D721Med (cell line): ENCODE data around the gene ANGPTL8.

Experiments
- DNase-seq: peaks from one replicate; pipeline ENCODE4 v3.0.0; 2011; ENCODE audit warnings: low spot score; ENCODE audit not compliant: insufficient read length
- FAIRE-seq: peaks from 2 replicates; lab custom pipeline; 2011; peaks lifted over from hg19 to GRCh38; lab: Jason Lieb, UNC
- CTCF ChIP-seq: IDR thresholded peaks from 2 replicates; pipeline ENCODE4 v1.5.1; 2012; ENCODE audit warnings: mild to moderate bottlenecking, control low read depth; ENCODE audit not compliant: insufficient read depth; ENCODE audit errors: missing control alignments

The ANGPTL8 gene

GRCh38 chr19:11199517-11199916 is 39.9 kb upstream of the ANGPTL8 start:
- TF ChIP-seq CTCF = no peak
- DNase-seq (no peak), FAIRE-seq (no peak)

GRCh38 chr19:11200015-11200574 is 39.3 kb upstream of the ANGPTL8 start:
- DNase-seq (no peak), FAIRE-seq (no peak)
- no peak for TF ChIP-seq CTCF

- no peak for FAIRE-seq
Observed at GRCh38 chr19:11200931-11201330, 38.5 kb upstream of the ANGPTL8 start.

GRCh38 chr19:11201791-11202190 is 37.6 kb upstream of the ANGPTL8 start:
- no peak for TF ChIP-seq CTCF
- FAIRE-seq (no peak), DNase-seq (no peak)

More at GRCh38 chr19:11200931-11201330, 38.5 kb upstream of the ANGPTL8 start:
- no peak for TF ChIP-seq CTCF
- DNase-seq = no peak

GRCh38 chr19:11202488-11203193 is 36.8 kb upstream of the ANGPTL8 start:
- no peak for FAIRE-seq
- DNase-seq = no peak
- no peak for TF ChIP-seq CTCF

GRCh38 chr19:11203194-11204075 is 36.0 kb upstream of the ANGPTL8 start:
- FAIRE-seq (no peak), DNase-seq (peak; percentile 83)
- peak; percentile 67 for TF ChIP-seq CTCF
